Measurements from ENCODE around the gene NUP133.

DNA sequence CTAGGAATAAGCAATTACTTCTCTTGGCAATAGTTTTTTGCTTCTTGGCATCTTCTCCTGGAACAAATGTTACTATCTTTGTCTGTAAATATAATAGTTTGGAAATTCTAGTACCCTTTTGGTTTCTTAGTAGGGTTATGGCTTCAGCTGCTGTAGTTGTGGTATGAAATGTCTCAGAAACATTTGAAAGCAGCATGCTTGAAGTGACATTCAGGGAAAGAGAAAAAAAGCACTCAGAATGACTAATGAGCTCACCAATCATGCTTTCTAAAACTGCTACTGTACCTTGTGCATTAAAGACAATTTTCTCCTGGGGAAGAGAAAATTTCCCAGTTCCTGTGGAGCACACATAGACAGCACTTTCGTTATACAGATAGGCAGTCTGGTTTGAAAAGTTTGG, 21.0 kb downstream of the NUP133 start:
- TF ChIP-seq, protein P1, sequence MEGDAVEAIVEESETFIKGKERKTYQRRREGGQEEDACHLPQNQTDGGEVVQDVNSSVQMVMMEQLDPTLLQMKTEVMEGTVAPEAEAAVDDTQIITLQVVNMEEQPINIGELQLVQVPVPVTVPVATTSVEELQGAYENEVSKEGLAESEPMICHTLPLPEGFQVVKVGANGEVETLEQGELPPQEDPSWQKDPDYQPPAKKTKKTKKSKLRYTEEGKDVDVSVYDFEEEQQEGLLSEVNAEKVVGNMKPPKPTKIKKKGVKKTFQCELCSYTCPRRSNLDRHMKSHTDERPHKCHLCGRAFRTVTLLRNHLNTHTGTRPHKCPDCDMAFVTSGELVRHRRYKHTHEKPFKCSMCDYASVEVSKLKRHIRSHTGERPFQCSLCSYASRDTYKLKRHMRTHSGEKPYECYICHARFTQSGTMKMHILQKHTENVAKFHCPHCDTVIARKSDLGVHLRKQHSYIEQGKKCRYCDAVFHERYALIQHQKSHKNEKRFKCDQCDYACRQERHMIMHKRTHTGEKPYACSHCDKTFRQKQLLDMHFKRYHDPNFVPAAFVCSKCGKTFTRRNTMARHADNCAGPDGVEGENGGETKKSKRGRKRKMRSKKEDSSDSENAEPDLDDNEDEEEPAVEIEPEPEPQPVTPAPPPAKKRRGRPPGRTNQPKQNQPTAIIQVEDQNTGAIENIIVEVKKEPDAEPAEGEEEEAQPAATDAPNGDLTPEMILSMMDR (IDR thresholded peaks at IDR 0.05) = no peak
- TF ChIP-seq POLR2A (IDR thresholded peaks at IDR 0.05) (no peak), POLR2AphosphoS5 (IDR thresholded peaks at IDR 0.05; ENCODE audit: insufficient read depth in 1 of 2, low read depth in 1 of 2) (no peak)

Measured in vagina (tissue), 2 donors.